Measurements from ENCODE around the gene NOL9.

NOL9 gene

GRCh38 chr1:6585081-6585722, 30.9 kb upstream of the NOL9 start:
- H3K9ac ChIP-seq (ENCODE audit: low read length) = no peak overlapping the region
- no peak overlapping the region for H2AK5ac ChIP-seq (ENCODE audit: low read length)
- no peak overlapping the region for H2BK12ac ChIP-seq (ENCODE audit: low read length)
- H2BK120ac ChIP-seq (ENCODE audit: insufficient read depth, low read length, poor library complexity) = no peak overlapping the region
- peaks cover 36 to 38% of the 10 kb centered on the region in 2 experiments for H3K36me3 ChIP-seq (ENCODE audit: control insufficient read depth in 1 of 2, insufficient read depth in 2 of 2, low read length in 2 of 2)
- no peaks in the 10 kb centered on the region for H3K79me2 ChIP-seq (ENCODE audit: control insufficient read depth, insufficient read depth, low read length, poor library complexity)
- H2BK5ac ChIP-seq (ENCODE audit: low read depth, low read length, poor library complexity) = no peak overlapping the region
- H3K18ac ChIP-seq (ENCODE audit: low read length) = no peak overlapping the region
- H3K14ac ChIP-seq (ENCODE audit: low read length) = no peak overlapping the region
- H3K27me3 ChIP-seq (ENCODE audit: insufficient read depth, low read length) = no peaks in the 10 kb centered on the region
- H4K8ac ChIP-seq (ENCODE audit: low read depth, low read length) = no peak overlapping the region
- H3K79me1 ChIP-seq (ENCODE audit: low read length) = no peaks in the 10 kb centered on the region
- H4K12ac ChIP-seq (ENCODE audit: low read depth, low read length) = no peak overlapping the region
- no peak for DNase-seq
- no peak overlapping the region for H4K91ac ChIP-seq (ENCODE audit: low read depth, low read length)
- no peaks in the 10 kb centered on the region for H3K9me3 ChIP-seq (ENCODE audit: insufficient read depth, low read depth, low read length)
- no peak overlapping the region for H3K4me2 ChIP-seq (ENCODE audit: low read length)
- no peak overlapping the region for H3K4me3 ChIP-seq (ENCODE audit: low read depth, low read length)
- H3K27ac ChIP-seq (ENCODE audit: low read depth, low read length) = no peak overlapping the region
- WGBS (ENCODE audit: extremely low coverage, insufficient coverage, insufficient read length) = no CpG with 5 or more reads among the region's 12 CpGs
- no peak overlapping the region for H3K23ac ChIP-seq (ENCODE audit: low read length)
- H2AFZ ChIP-seq (ENCODE audit: insufficient read depth, low read length, poor library complexity) = no peak overlapping the region
- no peak overlapping the region for H3K4ac ChIP-seq (ENCODE audit: low read depth, low read length)
- H3K4me1 ChIP-seq (ENCODE audit: control insufficient read depth in 1 of 2, insufficient read depth in 2 of 2, low read length in 2 of 2) = peaks cover 6 to 8% of the 10 kb centered on the region in 2 experiments

GRCh38 chr1:6584126-6585080, 30.1 kb upstream of the NOL9 start:
- H3K14ac ChIP-seq (ENCODE audit: low read length) = no peak overlapping the region
- no peak overlapping the region for H3K23ac ChIP-seq (ENCODE audit: low read length)
- no peak overlapping the region for H4K12ac ChIP-seq (ENCODE audit: low read depth, low read length)
- H3K36me3 ChIP-seq (ENCODE audit: control insufficient read depth in 1 of 2, insufficient read depth in 2 of 2, low read length in 2 of 2) = peaks cover 28 to 31% of the 10 kb centered on the region in 2 experiments
- H3K4me2 ChIP-seq (ENCODE audit: low read length) = no peak overlapping the region
- no peak overlapping the region for H4K91ac ChIP-seq (ENCODE audit: low read depth, low read length)
- no peak overlapping the region for H2BK120ac ChIP-seq (ENCODE audit: insufficient read depth, low read length, poor library complexity)
- DNase-seq = no peak
- H3K4ac ChIP-seq (ENCODE audit: low read depth, low read length) = no peak overlapping the region
- no peak overlapping the region for H4K8ac ChIP-seq (ENCODE audit: low read depth, low read length)
- WGBS (ENCODE audit: extremely low coverage, insufficient coverage, insufficient read length) = no CpG with 5 or more reads among the region's 21 CpGs
- H3K9me3 ChIP-seq (ENCODE audit: insufficient read depth, low read depth, low read length) = peaks cover under 1% of the 10 kb centered on the region
- no peak overlapping the region for H2BK12ac ChIP-seq (ENCODE audit: low read length)
- no peak overlapping the region for H2AK5ac ChIP-seq (ENCODE audit: low read length)
- H3K79me2 ChIP-seq (ENCODE audit: control insufficient read depth, insufficient read depth, low read length, poor library complexity) = peaks cover 3% of the 10 kb centered on the region
- H3K4me1 ChIP-seq (ENCODE audit: control insufficient read depth in 1 of 2, insufficient read depth in 2 of 2, low read length in 2 of 2) = peaks cover 8 to 10% of the 10 kb centered on the region in 2 experiments
- H3K79me1 ChIP-seq (ENCODE audit: low read length) = peaks cover 4% of the 10 kb centered on the region
- no peak overlapping the region for H2AFZ ChIP-seq (ENCODE audit: insufficient read depth, low read length, poor library complexity)
- no peak overlapping the region for H2BK5ac ChIP-seq (ENCODE audit: low read depth, low read length, poor library complexity)
- no peak overlapping the region for H3K4me3 ChIP-seq (ENCODE audit: low read depth, low read length)
- H3K27me3 ChIP-seq (ENCODE audit: insufficient read depth, low read length) = no peaks in the 10 kb centered on the region
- no peak overlapping the region for H3K18ac ChIP-seq (ENCODE audit: low read length)
- no peak overlapping the region for H3K27ac ChIP-seq (ENCODE audit: low read depth, low read length)
- no peak overlapping the region for H3K9ac ChIP-seq (ENCODE audit: low read length)

GRCh38 chr1:6582370-6582769, 28.1 kb upstream of the NOL9 start:
- no CpG with 5 or more reads among the region's 1 CpG for WGBS (ENCODE audit: extremely low coverage, insufficient coverage, insufficient read length)
- H4K8ac ChIP-seq (ENCODE audit: low read depth, low read length) = no peak overlapping the region
- no peak overlapping the region for H2AFZ ChIP-seq (ENCODE audit: insufficient read depth, low read length, poor library complexity)
- peaks cover 3% of the 10 kb centered on the region for H3K9me3 ChIP-seq (ENCODE audit: insufficient read depth, low read depth, low read length)
- H3K36me3 ChIP-seq (ENCODE audit: control insufficient read depth in 1 of 2, insufficient read depth in 2 of 2, low read length in 2 of 2) = peaks cover 10 to 11% of the 10 kb centered on the region in 2 experiments
- H2BK12ac ChIP-seq (ENCODE audit: low read length) = no peak overlapping the region
- no peak overlapping the region for H3K4me3 ChIP-seq (ENCODE audit: low read depth, low read length)
- H3K9ac ChIP-seq (ENCODE audit: low read length) = no peak overlapping the region
- no peak overlapping the region for H3K27ac ChIP-seq (ENCODE audit: low read depth, low read length)
- no peak overlapping the region for H3K18ac ChIP-seq (ENCODE audit: low read length)
- no peak overlapping the region for H3K4ac ChIP-seq (ENCODE audit: low read depth, low read length)
- H3K79me2 ChIP-seq (ENCODE audit: control insufficient read depth, insufficient read depth, low read length, poor library complexity) = peaks cover 3% of the 10 kb centered on the region
- H2BK5ac ChIP-seq (ENCODE audit: low read depth, low read length, poor library complexity) = no peak overlapping the region
- H3K27me3 ChIP-seq (ENCODE audit: insufficient read depth, low read length) = no peaks in the 10 kb centered on the region
- H3K14ac ChIP-seq (ENCODE audit: low read length) = no peak overlapping the region
- H3K4me1 ChIP-seq (ENCODE audit: control insufficient read depth in 1 of 2, insufficient read depth in 2 of 2, low read length in 2 of 2) = peaks cover 11 to 12% of the 10 kb centered on the region in 2 experiments
- no peak for DNase-seq
- H4K91ac ChIP-seq (ENCODE audit: low read depth, low read length) = no peak overlapping the region
- H4K12ac ChIP-seq (ENCODE audit: low read depth, low read length) = no peak overlapping the region
- no peak overlapping the region for H3K4me2 ChIP-seq (ENCODE audit: low read length)
- H2BK120ac ChIP-seq (ENCODE audit: insufficient read depth, low read length, poor library complexity) = no peak overlapping the region
- H3K79me1 ChIP-seq (ENCODE audit: low read length) = peaks cover 6% of the 10 kb centered on the region
- H3K23ac ChIP-seq (ENCODE audit: low read length) = no peak overlapping the region
- no peak overlapping the region for H2AK5ac ChIP-seq (ENCODE audit: low read length)

GRCh38 chr1:6581561-6582305, 27.4 kb upstream of the NOL9 start:
- no peaks in the 10 kb centered on the region for H3K27me3 ChIP-seq (ENCODE audit: insufficient read depth, low read length)

More at GRCh38 chr1:6581561-6582305, 27.4 kb upstream of the NOL9 start:
- H3K23ac ChIP-seq (ENCODE audit: low read length) = no peak overlapping the region
- peaks cover 3 to 8% of the 10 kb centered on the region in 2 experiments for H3K36me3 ChIP-seq (ENCODE audit: control insufficient read depth in 1 of 2, insufficient read depth in 2 of 2, low read length in 2 of 2)
- H3K9ac ChIP-seq (ENCODE audit: low read length) = no peak overlapping the region
- no peak overlapping the region for H3K14ac ChIP-seq (ENCODE audit: low read length)
- H3K4me3 ChIP-seq (ENCODE audit: low read depth, low read length) = no peak overlapping the region
- H3K79me1 ChIP-seq (ENCODE audit: low read length) = peaks cover 6% of the 10 kb centered on the region
- no peak overlapping the region for H2BK12ac ChIP-seq (ENCODE audit: low read length)
- no peak overlapping the region for H3K4ac ChIP-seq (ENCODE audit: low read depth, low read length)
- no peak overlapping the region for H3K27ac ChIP-seq (ENCODE audit: low read depth, low read length)
- no peak overlapping the region for H4K12ac ChIP-seq (ENCODE audit: low read depth, low read length)
- H2AFZ ChIP-seq (ENCODE audit: insufficient read depth, low read length, poor library complexity) = no peak overlapping the region
- DNase-seq = no peak
- peaks cover 3% of the 10 kb centered on the region for H3K79me2 ChIP-seq (ENCODE audit: control insufficient read depth, insufficient read depth, low read length, poor library complexity)
- no peak overlapping the region for H4K91ac ChIP-seq (ENCODE audit: low read depth, low read length)
- H4K8ac ChIP-seq (ENCODE audit: low read depth, low read length) = no peak overlapping the region
- H3K4me1 ChIP-seq (ENCODE audit: control insufficient read depth in 1 of 2, insufficient read depth in 2 of 2, low read length in 2 of 2) = peaks cover 11 to 12% of the 10 kb centered on the region in 2 experiments
- no peak overlapping the region for H3K4me2 ChIP-seq (ENCODE audit: low read length)
- H2BK5ac ChIP-seq (ENCODE audit: low read depth, low read length, poor library complexity) = no peak overlapping the region
- no peak overlapping the region for H2AK5ac ChIP-seq (ENCODE audit: low read length)
- no CpG with 5 or more reads among the region's 10 CpGs for WGBS (ENCODE audit: extremely low coverage, insufficient coverage, insufficient read length)
- peaks cover 3% of the 10 kb centered on the region for H3K9me3 ChIP-seq (ENCODE audit: insufficient read depth, low read depth, low read length)
- no peak overlapping the region for H2BK120ac ChIP-seq (ENCODE audit: insufficient read depth, low read length, poor library complexity)
- no peak overlapping the region for H3K18ac ChIP-seq (ENCODE audit: low read length)

Data from trophoblast cell (in vitro differentiated cells and primary cell).